Esophagus muscularis mucosa (tissue), 4 donors: ENCODE measurements around the gene ZNF329. TPM values are rescaled to one million over a fixed set of nuclear protein-coding genes. Genes with fewer than 3 reads are reported as not detected.

Source experiments
- DNase-seq: peaks from one replicate; pipeline ENCODE4 v3.0.0-alpha.2; 2017; ENCODE audit errors: extremely low spot score
- H3K27ac ChIP-seq, 4 donors: fragments of 200-600 bp; sonication (generic); replicated peaks in 1 of 4; 1 replicate in 3 of 4; 2 replicates in 1 of 4; pipeline ENCODE4 v1.5.1; 2016 to 2019; ENCODE audit warnings: mild to moderate bottlenecking in 1 of 4
- H3K27me3 ChIP-seq, 4 donors: fragments of 200-600 bp; sonication (generic); one replicate each; pipeline versions ENCODE4 v1.5.1 to v1.6.0; 2016 to 2019
- H3K36me3 ChIP-seq, 4 donors: fragments of 200-600 bp; sonication (generic); one replicate each; pipeline ENCODE4 v1.5.1; 2016 to 2019
- H3K4me1 ChIP-seq, 4 donors: fragments of 200-600 bp; sonication (generic); one replicate each; pipeline ENCODE4 v1.5.1; 2016 to 2019
- H3K4me3 ChIP-seq, 4 donors: fragments of 200-600 bp; sonication (generic); 1 replicate in 2 of 4; 2 replicates in 2 of 4; pipeline ENCODE4 v1.5.1; 2016 to 2019; ENCODE audit warnings: mild to moderate bottlenecking in 4 of 4, moderate library complexity in 1 of 4
- H3K9me3 ChIP-seq, 4 donors: fragments of 200-600 bp; sonication (generic); 1 replicate in 3 of 4; 2 replicates in 1 of 4; pipeline ENCODE4 v1.5.1; 2016 to 2019
- CTCF ChIP-seq, 3 experiments: fragments of 200-600 bp in 2 of 3; fragments of 450-650 bp in 1 of 3; sonication (generic) in 2 of 3; IDR thresholded peaks; one replicate each; pipeline ENCODE4 v1.5.1; 2017 to 2019; ENCODE audit warnings: antibody characterized with exemption in 3 of 3, mild to moderate bottlenecking in 2 of 3, moderate library complexity in 1 of 3
- EP300 ChIP-seq: sonication (generic); formaldehyde crosslinking; IDR thresholded peaks from one replicate; pipeline ENCODE4 v1.6.1; 2017; ENCODE audit warnings: antibody characterized with exemption
- POLR2A ChIP-seq: fragments of 450-650 bp; IDR thresholded peaks from one replicate; pipeline ENCODE4 v1.6.1; 2017; ENCODE audit warnings: antibody characterized with exemption, moderate library complexity, mild to moderate bottlenecking, low read depth
- POLR2AphosphoS5 ChIP-seq, 2 donors: sonication (generic); formaldehyde crosslinking; IDR thresholded peaks; one replicate each; pipeline ENCODE4 v1.6.1; 2017; ENCODE audit warnings: antibody characterized with exemption in 2 of 2
- WGBS: methylation state at CpG from one replicate; pipeline ENCODE4 v1.1.5; 2018; 5-methylcytosine and 5-hydroxymethylcytosine counted together
- intact Hi-C: fragments of 100-400 bp; cut with DNase I; formaldehyde crosslinking; loops from one replicate; pipeline ENCODE4 v1.15.1; 2023
- total RNA-seq, 4 donors: library from RNA; depleted of rRNA; stranded (reverse); fragments of >200 nt; gene quantifications; one replicate each; pipeline versions ENCODE4 v1.1.0 to v1.2.1, GENCODE V29; 2016

The ZNF329 gene
- total RNA-seq, 4 donors from 2014 or later: 8.3 to 14.0 (median 10.8) TPM

- Histone ChIP-seq H3K36me3 (peaks cover 47 to 85% (median 61%) of the 10 kb centered on the region in 4 donors), H3K27ac (no peak overlapping the region), H3K4me1 (no peaks in the 10 kb centered on the region), H3K4me3 (no peak overlapping the region), H3K9me3 (peaks cover 0 to 76% (median 50%) of the 10 kb centered on the region in 4 donors), H3K27me3 (no peaks in the 10 kb centered on the region)
- no peak for DNase-seq
- WGBS: 96% methylated on average over 22 of the region's 23 CpGs
- intact Hi-C loops: no loop called here
- TF ChIP-seq EP300 (no peak), POLR2A (no peak), POLR2AphosphoS5 (IDR thresholded peaks at IDR 0.05) (no peak), CTCF (IDR thresholded peaks at IDR 0.05) (no peak)
These were observed 63.5 kb downstream of the ZNF329 start for GRCh38 chr19:58086825-58087710.

- H3K27ac ChIP-seq: no peak overlapping the region
- intact Hi-C loops: no loop called here
- DNase-seq: no peak
- TF ChIP-seq POLR2AphosphoS5 (IDR thresholded peaks at IDR 0.05): no peak
- no peak for TF ChIP-seq POLR2A
- no peak for TF ChIP-seq CTCF (IDR thresholded peaks at IDR 0.05)
- no peak for TF ChIP-seq EP300
- no peak overlapping the region for H3K4me3 ChIP-seq
- WGBS: 97% methylated on average over 5 of the region's 29 CpGs
- peaks cover 0 to 86% (median 62%) of the 10 kb centered on the region in 4 donors for H3K9me3 ChIP-seq
- peaks cover 47 to 76% (median 61%) of the 10 kb centered on the region in 4 donors for H3K36me3 ChIP-seq
- no peaks in the 10 kb centered on the region for H3K4me1 ChIP-seq
- H3K27me3 ChIP-seq: no peaks in the 10 kb centered on the region
These were observed 65.2 kb downstream of the ZNF329 start for GRCh38 chr19:58085348-58085875.

GRCh38 chr19:58084596-58085347 lies 65.8 kb downstream of the ZNF329 start:
- H3K27me3 ChIP-seq: no peaks in the 10 kb centered on the region
- TF ChIP-seq EP300: no peak
- TF ChIP-seq POLR2AphosphoS5 (IDR thresholded peaks at IDR 0.05): no peak
- TF ChIP-seq POLR2A: no peak
- TF ChIP-seq CTCF (IDR thresholded peaks at IDR 0.05): no peak
- intact Hi-C loops: no loop called here
- WGBS: 98% methylated on average over 31 of the region's 69 CpGs
- H3K36me3 ChIP-seq: peaks cover 47 to 69% (median 59%) of the 10 kb centered on the region in 4 donors
- H3K9me3 ChIP-seq: peaks cover 0 to 86% (median 62%) of the 10 kb centered on the region in 4 donors
- H3K27ac ChIP-seq: no peak overlapping the region
- no peak overlapping the region for H3K4me3 ChIP-seq
- H3K4me1 ChIP-seq: no peaks in the 10 kb centered on the region
- DNase-seq: no peak

- H3K9me3 ChIP-seq: peaks cover 0 to 86% (median 59%) of the 10 kb centered on the region in 4 donors
- no peaks in the 10 kb centered on the region for H3K4me1 ChIP-seq
- DNase-seq: no peak
- no peak for TF ChIP-seq POLR2AphosphoS5 (IDR thresholded peaks at IDR 0.05)
- TF ChIP-seq POLR2A: no peak
- TF ChIP-seq EP300: no peak
- no peak for TF ChIP-seq CTCF (IDR thresholded peaks at IDR 0.05)
- H3K27me3 ChIP-seq: no peaks in the 10 kb centered on the region
- 98% methylated on average over 3 of the region's 3 CpGs for WGBS
- H3K27ac ChIP-seq: no peak overlapping the region
- H3K36me3 ChIP-seq: peaks cover 40 to 57% (median 48%) of the 10 kb centered on the region in 4 donors
- intact Hi-C loops: no loop called here
- H3K4me3 ChIP-seq: no peak overlapping the region
These were observed 67.6 kb downstream of the ZNF329 start for GRCh38 chr19:58083021-58083420.
